GM12878 (cell line): ENCODE results near the gene AP4E1. TPM values are rescaled to one million over a fixed set of nuclear protein-coding genes. Genes with fewer than 3 reads are reported as not detected.

Experiments used
- ATAC-seq: fragments of 200-7000 bp; cut with Tn5 transposase; 3 replicates; pipeline ENCODE4 v1.9.1; 2020; ENCODE audit warnings: mild to moderate bottlenecking, moderate library complexity
- BruUV-seq: library from RNA; stranded (reverse); fragments of 400-500 nt; replicated peaks from 2 replicates; lab custom pipeline; 2021; lab: Mats Ljungman, UMichigan
- CTCF ChIA-PET: fragments of 300-600 bp; sonication (Branson Sonifier 250); formaldehyde crosslinking; extraction: SDS; loops from one replicate; lab custom pipeline; 2021; ENCODE audit warnings: inconsistent platforms; lab: Yijun Ruan, JAX
- POLR2A ChIA-PET: fragments of 350-600 bp; formaldehyde crosslinking; extraction: SDS; loops from one replicate; lab custom pipeline; 2021; ENCODE audit warnings: inconsistent platforms; lab: Charles Lee
- RAD21 ChIA-PET: fragments of 300-600 bp; sonication (Branson Sonifier 250); formaldehyde crosslinking; loops from one replicate; lab custom pipeline; 2023; ENCODE audit warnings: antibody characterized with exemption; ENCODE audit not compliant: unreplicated experiment; lab: Charles Lee
- SMC1A ChIA-PET: fragments of 300-600 bp; sonication (Branson Sonifier 250); formaldehyde crosslinking; loops from one replicate; lab custom pipeline; 2023; ENCODE audit not compliant: unreplicated experiment, uncharacterized antibody; lab: Charles Lee
- DNase-seq: peaks from one replicate; pipeline ENCODE4 v3.0.0-alpha.2; 2011; ENCODE audit warnings: low read depth, low spot score
- FAIRE-seq: peaks from 3 replicates; lab custom pipeline; 2011; peaks lifted over from hg19 to GRCh38; lab: Jason Lieb, UNC
- H2AFZ ChIP-seq: 2 replicates; pipeline ENCODE4 v1.6.0; 2011; ENCODE audit warnings: low read depth, low read length, control low read depth; ENCODE audit not compliant: control insufficient read depth
- H3K27ac ChIP-seq: 2 replicates; pipeline ENCODE4 v1.5.1; 2011; ENCODE audit warnings: control low read depth; ENCODE audit not compliant: control insufficient read depth, insufficient read depth
- H3K27me3 ChIP-seq, 2 experiments: replicated peaks in 1 of 2; 2 replicates each; pipeline versions ENCODE4 v1.6.0 to v1.6.1; 2011; ENCODE audit warnings: low read length in 1 of 2; ENCODE audit not compliant: control insufficient read depth in 2 of 2, insufficient read depth in 2 of 2
- H3K36me3 ChIP-seq, 2 experiments: 2 replicates each; pipeline ENCODE4 v1.5.1; 2011; ENCODE audit warnings: low read length in 1 of 2; ENCODE audit not compliant: control insufficient read depth in 2 of 2, insufficient read depth in 2 of 2
- H3K4me1 ChIP-seq: 2 replicates; pipeline ENCODE4 v1.6.1; 2011; ENCODE audit warnings: mild to moderate bottlenecking, low read length, moderate library complexity, mixed read lengths; ENCODE audit not compliant: control insufficient read depth, insufficient read depth
- H3K4me2 ChIP-seq: 2 replicates; pipeline ENCODE4 v1.6.0; 2011; ENCODE audit warnings: control low read depth; ENCODE audit not compliant: control insufficient read depth, insufficient read depth
- H3K4me3 ChIP-seq: fragments of 200-600 bp; sonication (generic); 2 replicates; pipeline ENCODE4 v1.5.1; 2016
- H3K79me2 ChIP-seq: 2 replicates; pipeline ENCODE4 v1.6.0; 2011; ENCODE audit warnings: low read length; ENCODE audit not compliant: control insufficient read depth, insufficient read depth
- H3K9ac ChIP-seq: 2 replicates; pipeline ENCODE4 v1.8.0; 2011; ENCODE audit warnings: low read length, control low read depth, mixed read lengths; ENCODE audit not compliant: control insufficient read depth, insufficient read depth
- H3K9me3 ChIP-seq: replicated peaks from 3 replicates; pipeline ENCODE4 v1.5.1; 2011; ENCODE audit warnings: mild to moderate bottlenecking, low read length; ENCODE audit not compliant: control insufficient read depth, insufficient read depth
- H4K20me1 ChIP-seq: 2 replicates; pipeline ENCODE4 v1.6.0; 2011; ENCODE audit not compliant: control insufficient read depth, insufficient read depth
- NFYA ChIP-seq: IDR thresholded peaks from 2 replicates; pipeline ENCODE4 v1.6.1; 2011; ENCODE audit warnings: low read depth, mild to moderate bottlenecking, low read length, improper control_type of control experiment, borderline replicate concordance
- NR2C1 ChIP-seq: fragments of 450-650 bp; IDR thresholded peaks from 2 replicates; pipeline ENCODE4 v1.6.1; 2017; ENCODE audit warnings: antibody characterized with exemption, mild to moderate bottlenecking, moderate library complexity
- SUPT20H ChIP-seq: IDR thresholded peaks from 2 replicates; pipeline ENCODE4 v1.6.1; 2011; ENCODE audit warnings: low read depth, mild to moderate bottlenecking, low read length, moderate library complexity, borderline replicate concordance; ENCODE audit not compliant: control insufficient read depth
- WGBS: methylation state at CpG from one replicate; pipeline ENCODE4 v1.1.6; 2016; ENCODE audit warnings: low lambda C conversion rate; ENCODE audit not compliant: insufficient replicate concordance, insufficient coverage; ENCODE audit errors: missing lambda C conversion rate; 5-methylcytosine and 5-hydroxymethylcytosine counted together
- in situ Hi-C: fragments of 300-500 bp; cut with MboI; formaldehyde crosslinking; loops from 9 replicates; pipeline ENCODE4 v1.14.3; 2018; ENCODE audit warnings: mixed read lengths
- intact Hi-C: fragments of 100-400 bp; cut with micrococcal nuclease; formaldehyde crosslinking; loops from one replicate; pipeline ENCODE4 v1.14.2; 2022; ENCODE audit not compliant: unreplicated experiment
- polyA plus RNA-seq, 11 experiments: library from polyadenylated mRNA; depleted of rRNA in 4 of 11; unstranded in 6 of 11; stranded (reverse) in 5 of 11; fragments of >200 nt; fragmentation: Nextera tagmentation in 4 of 11; fragmentation: Illumina TruSeq in 1 of 11; extraction: Ambion mirVana in 4 of 11; extraction: Trizol in 1 of 11; gene quantifications; 1 replicate in 1 of 11; 2 replicates in 10 of 11; pipeline versions ENCODE4 v1.2.1 to v1.2.3, GENCODE V29; 2011 to 2016; ENCODE audit warnings: inconsistent platforms in 2 of 11, missing spikeins in 2 of 11, low read depth in 1 of 11
- total RNA-seq, 4 experiments: library from RNA; depleted of rRNA in 3 of 4; stranded (reverse); fragments of >200 nt in 3 of 4; fragmentation: Illumina TruSeq in 1 of 4; extraction: Trizol in 1 of 4; gene quantifications; 2 replicates each; pipeline versions ENCODE4 v1.2.1 to v1.2.3, GENCODE V29; 2013 to 2021
- TF ChIP-seq, protein P1 (sequence below): fragments of 450-650 bp; IDR thresholded peaks from 2 replicates; pipeline ENCODE4 v1.6.1; 2016; ENCODE audit warnings: mild to moderate bottlenecking
- TF ChIP-seq, protein P2 (sequence below): fragments of 150-350 bp; IDR thresholded peaks from 2 replicates; pipeline ENCODE4 v1.6.1; 2014; ENCODE audit warnings: mild to moderate bottlenecking, low read depth, low read length
- TF ChIP-seq, protein P3 (sequence below): fragments of 450-650 bp; conservative IDR thresholded peaks from 2 replicates; pipeline ENCODE4 v1.6.1; 2017; ENCODE audit warnings: mild to moderate bottlenecking, moderate library complexity
- TF ChIP-seq, protein P4 (sequence below): IDR thresholded peaks from 2 replicates; pipeline ENCODE4 v1.6.1; 2012; ENCODE audit warnings: improper control_type of control experiment, low read depth, low read length; ENCODE audit not compliant: insufficient replicate concordance
- TF ChIP-seq, protein P5 (sequence below): fragments of 450-650 bp; IDR thresholded peaks from 2 replicates; pipeline ENCODE4 v1.6.1; 2014; ENCODE audit warnings: mild to moderate bottlenecking

AP4E1 gene
- total and polyA plus RNA-seq, 10 of the 15 experiments (the other 5 are each of a cell fraction or from before 2014, with no cell fraction given), result 1.2 to 11.4 (median 6.7) TPM

DNA sequence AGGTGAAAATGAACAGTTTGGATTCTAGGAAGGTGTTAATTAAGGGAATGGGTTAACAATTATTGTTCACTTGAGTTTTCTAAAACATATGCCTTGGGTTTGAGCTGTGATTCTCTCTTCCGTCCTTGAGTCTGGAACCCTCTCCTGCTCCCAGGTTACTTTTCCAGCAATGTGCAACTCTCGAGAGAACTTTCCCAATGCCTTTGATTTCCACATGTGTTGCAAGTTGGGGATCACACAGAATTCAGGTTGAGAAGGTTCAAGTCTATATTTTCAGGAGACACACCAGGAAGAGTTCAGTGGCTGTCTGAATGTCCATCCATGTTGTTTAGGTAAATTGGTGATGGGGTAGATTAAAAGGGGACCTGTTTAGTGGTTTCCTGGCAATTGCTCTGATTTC, 137.5 kb downstream of the AP4E1 start:
- POLR2A ChIA-PET, result no interaction called here
- no peak for DNase-seq
- RAD21 ChIA-PET, result no interaction called here
- H3K36me3 ChIP-seq, result no peaks in the 10 kb centered on the region
- H3K4me3 ChIP-seq, result no peak overlapping the region
- H3K4me2 ChIP-seq, result no peak overlapping the region
- no peak overlapping the region for H3K9ac ChIP-seq
- TF ChIP-seq, protein P1, sequence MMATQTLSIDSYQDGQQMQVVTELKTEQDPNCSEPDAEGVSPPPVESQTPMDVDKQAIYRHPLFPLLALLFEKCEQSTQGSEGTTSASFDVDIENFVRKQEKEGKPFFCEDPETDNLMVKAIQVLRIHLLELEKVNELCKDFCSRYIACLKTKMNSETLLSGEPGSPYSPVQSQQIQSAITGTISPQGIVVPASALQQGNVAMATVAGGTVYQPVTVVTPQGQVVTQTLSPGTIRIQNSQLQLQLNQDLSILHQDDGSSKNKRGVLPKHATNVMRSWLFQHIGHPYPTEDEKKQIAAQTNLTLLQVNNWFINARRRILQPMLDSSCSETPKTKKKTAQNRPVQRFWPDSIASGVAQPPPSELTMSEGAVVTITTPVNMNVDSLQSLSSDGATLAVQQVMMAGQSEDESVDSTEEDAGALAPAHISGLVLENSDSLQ, result no peak
- TF ChIP-seq, protein P2, sequence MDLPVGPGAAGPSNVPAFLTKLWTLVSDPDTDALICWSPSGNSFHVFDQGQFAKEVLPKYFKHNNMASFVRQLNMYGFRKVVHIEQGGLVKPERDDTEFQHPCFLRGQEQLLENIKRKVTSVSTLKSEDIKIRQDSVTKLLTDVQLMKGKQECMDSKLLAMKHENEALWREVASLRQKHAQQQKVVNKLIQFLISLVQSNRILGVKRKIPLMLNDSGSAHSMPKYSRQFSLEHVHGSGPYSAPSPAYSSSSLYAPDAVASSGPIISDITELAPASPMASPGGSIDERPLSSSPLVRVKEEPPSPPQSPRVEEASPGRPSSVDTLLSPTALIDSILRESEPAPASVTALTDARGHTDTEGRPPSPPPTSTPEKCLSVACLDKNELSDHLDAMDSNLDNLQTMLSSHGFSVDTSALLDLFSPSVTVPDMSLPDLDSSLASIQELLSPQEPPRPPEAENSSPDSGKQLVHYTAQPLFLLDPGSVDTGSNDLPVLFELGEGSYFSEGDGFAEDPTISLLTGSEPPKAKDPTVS, result no peak
- TF ChIP-seq, protein P3, sequence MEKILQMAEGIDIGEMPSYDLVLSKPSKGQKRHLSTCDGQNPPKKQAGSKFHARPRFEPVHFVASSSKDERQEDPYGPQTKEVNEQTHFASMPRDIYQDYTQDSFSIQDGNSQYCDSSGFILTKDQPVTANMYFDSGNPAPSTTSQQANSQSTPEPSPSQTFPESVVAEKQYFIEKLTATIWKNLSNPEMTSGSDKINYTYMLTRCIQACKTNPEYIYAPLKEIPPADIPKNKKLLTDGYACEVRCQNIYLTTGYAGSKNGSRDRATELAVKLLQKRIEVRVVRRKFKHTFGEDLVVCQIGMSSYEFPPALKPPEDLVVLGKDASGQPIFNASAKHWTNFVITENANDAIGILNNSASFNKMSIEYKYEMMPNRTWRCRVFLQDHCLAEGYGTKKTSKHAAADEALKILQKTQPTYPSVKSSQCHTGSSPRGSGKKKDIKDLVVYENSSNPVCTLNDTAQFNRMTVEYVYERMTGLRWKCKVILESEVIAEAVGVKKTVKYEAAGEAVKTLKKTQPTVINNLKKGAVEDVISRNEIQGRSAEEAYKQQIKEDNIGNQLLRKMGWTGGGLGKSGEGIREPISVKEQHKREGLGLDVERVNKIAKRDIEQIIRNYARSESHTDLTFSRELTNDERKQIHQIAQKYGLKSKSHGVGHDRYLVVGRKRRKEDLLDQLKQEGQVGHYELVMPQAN, result no peak
- TF ChIP-seq, protein P4, sequence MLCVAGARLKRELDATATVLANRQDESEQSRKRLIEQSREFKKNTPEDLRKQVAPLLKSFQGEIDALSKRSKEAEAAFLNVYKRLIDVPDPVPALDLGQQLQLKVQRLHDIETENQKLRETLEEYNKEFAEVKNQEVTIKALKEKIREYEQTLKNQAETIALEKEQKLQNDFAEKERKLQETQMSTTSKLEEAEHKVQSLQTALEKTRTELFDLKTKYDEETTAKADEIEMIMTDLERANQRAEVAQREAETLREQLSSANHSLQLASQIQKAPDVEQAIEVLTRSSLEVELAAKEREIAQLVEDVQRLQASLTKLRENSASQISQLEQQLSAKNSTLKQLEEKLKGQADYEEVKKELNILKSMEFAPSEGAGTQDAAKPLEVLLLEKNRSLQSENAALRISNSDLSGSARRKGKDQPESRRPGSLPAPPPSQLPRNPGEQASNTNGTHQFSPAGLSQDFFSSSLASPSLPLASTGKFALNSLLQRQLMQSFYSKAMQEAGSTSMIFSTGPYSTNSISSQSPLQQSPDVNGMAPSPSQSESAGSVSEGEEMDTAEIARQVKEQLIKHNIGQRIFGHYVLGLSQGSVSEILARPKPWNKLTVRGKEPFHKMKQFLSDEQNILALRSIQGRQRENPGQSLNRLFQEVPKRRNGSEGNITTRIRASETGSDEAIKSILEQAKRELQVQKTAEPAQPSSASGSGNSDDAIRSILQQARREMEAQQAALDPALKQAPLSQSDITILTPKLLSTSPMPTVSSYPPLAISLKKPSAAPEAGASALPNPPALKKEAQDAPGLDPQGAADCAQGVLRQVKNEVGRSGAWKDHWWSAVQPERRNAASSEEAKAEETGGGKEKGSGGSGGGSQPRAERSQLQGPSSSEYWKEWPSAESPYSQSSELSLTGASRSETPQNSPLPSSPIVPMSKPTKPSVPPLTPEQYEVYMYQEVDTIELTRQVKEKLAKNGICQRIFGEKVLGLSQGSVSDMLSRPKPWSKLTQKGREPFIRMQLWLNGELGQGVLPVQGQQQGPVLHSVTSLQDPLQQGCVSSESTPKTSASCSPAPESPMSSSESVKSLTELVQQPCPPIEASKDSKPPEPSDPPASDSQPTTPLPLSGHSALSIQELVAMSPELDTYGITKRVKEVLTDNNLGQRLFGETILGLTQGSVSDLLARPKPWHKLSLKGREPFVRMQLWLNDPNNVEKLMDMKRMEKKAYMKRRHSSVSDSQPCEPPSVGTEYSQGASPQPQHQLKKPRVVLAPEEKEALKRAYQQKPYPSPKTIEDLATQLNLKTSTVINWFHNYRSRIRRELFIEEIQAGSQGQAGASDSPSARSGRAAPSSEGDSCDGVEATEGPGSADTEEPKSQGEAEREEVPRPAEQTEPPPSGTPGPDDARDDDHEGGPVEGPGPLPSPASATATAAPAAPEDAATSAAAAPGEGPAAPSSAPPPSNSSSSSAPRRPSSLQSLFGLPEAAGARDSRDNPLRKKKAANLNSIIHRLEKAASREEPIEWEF, result no peak
- TF ChIP-seq NFYA (no peak), NR2C1 (no peak), SUPT20H (no peak)
- TF ChIP-seq, protein P5, sequence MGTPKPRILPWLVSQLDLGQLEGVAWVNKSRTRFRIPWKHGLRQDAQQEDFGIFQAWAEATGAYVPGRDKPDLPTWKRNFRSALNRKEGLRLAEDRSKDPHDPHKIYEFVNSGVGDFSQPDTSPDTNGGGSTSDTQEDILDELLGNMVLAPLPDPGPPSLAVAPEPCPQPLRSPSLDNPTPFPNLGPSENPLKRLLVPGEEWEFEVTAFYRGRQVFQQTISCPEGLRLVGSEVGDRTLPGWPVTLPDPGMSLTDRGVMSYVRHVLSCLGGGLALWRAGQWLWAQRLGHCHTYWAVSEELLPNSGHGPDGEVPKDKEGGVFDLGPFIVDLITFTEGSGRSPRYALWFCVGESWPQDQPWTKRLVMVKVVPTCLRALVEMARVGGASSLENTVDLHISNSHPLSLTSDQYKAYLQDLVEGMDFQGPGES, result no peak
- no peaks in the 10 kb centered on the region for H4K20me1 ChIP-seq
- no peak for ATAC-seq
- peak; percentile 38 for FAIRE-seq
- no TSS peak for BruUV-seq
- H3K4me1 ChIP-seq, result peaks cover 8% of the 10 kb centered on the region
- SMC1A ChIA-PET, result no interaction called here
- no peak overlapping the region for H2AFZ ChIP-seq
- 91% methylated on average over 2 of the region's 2 CpGs for WGBS
- H3K27me3 ChIP-seq, result no peaks in the 10 kb centered on the region
- no peaks in the 10 kb centered on the region for H3K79me2 ChIP-seq
- in situ Hi-C loops, result no loop called here
- intact Hi-C loops, result no loop called here
- no peaks in the 10 kb centered on the region for H3K9me3 ChIP-seq
- CTCF ChIA-PET, result no interaction called here
- no peak overlapping the region for H3K27ac ChIP-seq
